SK-N-MC (cell line): ENCODE measurements around the gene KMT2A.

Source experiments
- DNase-seq: peaks from one replicate; pipeline ENCODE4 v3.0.0-alpha.2; 2011; ENCODE audit warnings: low read depth, low spot score
- H3K27ac ChIP-seq: fragments of 200-600 bp; sonication (generic); 2 replicates; pipeline ENCODE4 v1.5.1; 2016; ENCODE audit warnings: mixed run types
- H3K36me3 ChIP-seq: fragments of 200-600 bp; sonication (generic); 2 replicates; pipeline ENCODE4 v1.6.1; 2017; ENCODE audit warnings: antibody characterized with exemption, low read length, mixed read lengths; ENCODE audit not compliant: insufficient read depth
- H3K4me3 ChIP-seq: fragments of 200-600 bp; sonication (generic); 2 replicates; pipeline ENCODE4 v1.5.1; 2016
- H3K9ac ChIP-seq: fragments of 200-600 bp; sonication (generic); 2 replicates; pipeline ENCODE4 v1.8.0; 2017; ENCODE audit warnings: mixed run types, mixed read lengths; ENCODE audit not compliant: insufficient read length
- H3K9me3 ChIP-seq: fragments of 200-600 bp; sonication (generic); 2 replicates; pipeline ENCODE4 v1.6.1; 2017; ENCODE audit warnings: low read depth, mild to moderate bottlenecking, antibody characterized with exemption, low read length, moderate library complexity, mixed read lengths
- EZH2 ChIP-seq: fragments of 200-600 bp; sonication (generic); IDR thresholded peaks from one replicate; pipeline ENCODE4 v1.6.1; 2017; ENCODE audit warnings: antibody characterized with exemption
- FOXP2 ChIP-seq: optimal IDR thresholded peaks from 2 replicates; pipeline ENCODE3; 2011; ENCODE audit warnings: mild to moderate bottlenecking, moderate library complexity; ENCODE audit not compliant: insufficient read depth; ENCODE audit errors: extremely low read length, control extremely low read depth
- POLR2AphosphoS5 ChIP-seq: IDR thresholded peaks from 2 replicates; pipeline ENCODE4 v1.6.1; 2012; ENCODE audit warnings: mild to moderate bottlenecking, low read depth, low read length, borderline replicate concordance

Gene KMT2A

GRCh38 chr11:118427707-118428106, 8.6 kb upstream of the KMT2A start:
- H3K9ac ChIP-seq: no peak overlapping the region
- H3K4me3 ChIP-seq: no peak overlapping the region
- DNase-seq: no peak
- no peaks in the 10 kb centered on the region for H3K36me3 ChIP-seq
- H3K9me3 ChIP-seq: no peaks in the 10 kb centered on the region
- TF ChIP-seq EZH2 (no peak), POLR2AphosphoS5 (no peak), FOXP2 (no peak)
- no peak overlapping the region for H3K27ac ChIP-seq

- TF ChIP-seq FOXP2: no peak
- TF ChIP-seq POLR2AphosphoS5: no peak
- TF ChIP-seq EZH2: no peak
Measured at GRCh38 chr11:118430956-118431355, 5.3 kb upstream of the KMT2A start.

GRCh38 chr11:118434123-118434552, 2.2 kb upstream of the KMT2A start:
- DNase-seq: no peak
- TF ChIP-seq POLR2AphosphoS5 (no peak), FOXP2 (no peak), EZH2 (no peak)
- Histone ChIP-seq H3K9ac (peak overlapping the region; percentile 38), H3K27ac (peak overlapping the region; percentile 97), H3K9me3 (no peaks in the 10 kb centered on the region), H3K4me3 (peak overlapping the region; percentile 97), H3K36me3 (peaks cover 4% of the 10 kb centered on the region)

More at GRCh38 chr11:118430956-118431355, 5.3 kb upstream of the KMT2A start:
- H3K36me3 ChIP-seq: no peaks in the 10 kb centered on the region
- no peak overlapping the region for H3K4me3 ChIP-seq
- no peak for DNase-seq
- no peaks in the 10 kb centered on the region for H3K9me3 ChIP-seq
- no peak overlapping the region for H3K27ac ChIP-seq
- H3K9ac ChIP-seq: no peak overlapping the region

GRCh38 chr11:118434553-118435289, 1.6 kb upstream of the KMT2A start:
- H3K36me3 ChIP-seq: peaks cover 10% of the 10 kb centered on the region
- H3K9me3 ChIP-seq: no peaks in the 10 kb centered on the region
- peak overlapping the region; percentile 97 for H3K27ac ChIP-seq
- peak overlapping the region; percentile 97 for H3K4me3 ChIP-seq
- DNase-seq: no peak
- TF ChIP-seq EZH2: no peak
- no peak for TF ChIP-seq FOXP2
- no peak; the same call in 1 of the 2 replicates for TF ChIP-seq POLR2AphosphoS5
- H3K9ac ChIP-seq: peak overlapping the region; percentile 80

- DNase-seq: peak; percentile 53
- TF ChIP-seq FOXP2: peak; percentile 92
- peak; percentile 82 for TF ChIP-seq POLR2AphosphoS5
- no peak for TF ChIP-seq EZH2
- peak overlapping the region; percentile 97 for H3K27ac ChIP-seq
- peak overlapping the region; percentile 97 for H3K4me3 ChIP-seq
- H3K9me3 ChIP-seq: no peaks in the 10 kb centered on the region
- H3K9ac ChIP-seq: peak overlapping the region; percentile 80
- peaks cover 17% of the 10 kb centered on the region for H3K36me3 ChIP-seq
Measured at GRCh38 chr11:118435290-118435892, 901 bp upstream of the KMT2A start.

- Histone ChIP-seq H3K36me3 (peaks cover 30% of the 10 kb centered on the region), H3K9me3 (no peaks in the 10 kb centered on the region), H3K9ac (peak overlapping the region; percentile 89), H3K27ac (peak overlapping the region; percentile 73; the same call in 1 of the 2 replicates), H3K4me3 (peak overlapping the region; percentile 91)
- DNase-seq: no peak
- TF ChIP-seq POLR2AphosphoS5 (no peak), FOXP2 (no peak), EZH2 (no peak)
Measured at GRCh38 chr11:118436639-118437207, 431 bp downstream of the KMT2A start.

- DNase-seq: no peak
- H3K36me3 ChIP-seq: peaks cover 31% of the 10 kb centered on the region
- H3K9ac ChIP-seq: peak overlapping the region; percentile 89
- H3K9me3 ChIP-seq: no peaks in the 10 kb centered on the region
- peak overlapping the region; percentile 91 for H3K4me3 ChIP-seq
- peak overlapping the region; percentile 73 for H3K27ac ChIP-seq
- TF ChIP-seq EZH2 (no peak), POLR2AphosphoS5 (no peak), FOXP2 (no peak)
Measured at GRCh38 chr11:118437208-118438125, 1.2 kb downstream of the KMT2A start.

GRCh38 chr11:118438314-118438931, 2.1 kb downstream of the KMT2A start:
- peaks cover 40% of the 10 kb centered on the region for H3K36me3 ChIP-seq
- TF ChIP-seq EZH2 (no peak), FOXP2 (no peak), POLR2AphosphoS5 (no peak)
- H3K27ac ChIP-seq: peak overlapping the region; percentile 59
- H3K9ac ChIP-seq: peak overlapping the region; percentile 89
- DNase-seq: no peak
- peak overlapping the region; percentile 91 for H3K4me3 ChIP-seq
- no peaks in the 10 kb centered on the region for H3K9me3 ChIP-seq
